Stomach (tissue), 4 donors: Measurements from ENCODE around the gene RIBC2.

Experiments used
- EP300 ChIP-seq: sonication (generic); formaldehyde crosslinking; IDR thresholded peaks from one replicate; pipeline ENCODE4 v1.6.1; 2017; ENCODE audit warnings: antibody characterized with exemption
- POLR2AphosphoS5 ChIP-seq, 3 donors: sonication (generic); formaldehyde crosslinking; IDR thresholded peaks; one replicate each; pipeline ENCODE4 v1.6.1; 2016; ENCODE audit warnings: antibody characterized with exemption in 3 of 3

- TF ChIP-seq EP300, result no peak
- TF ChIP-seq POLR2AphosphoS5 (IDR thresholded peaks at IDR 0.05), result no peak
Measured at GRCh38 chr22:45381348-45381747, 32.1 kb upstream of the RIBC2 start.
